HepG2 (cell line): Measurements from ENCODE around the gene GMCL2. TPM values are rescaled to one million over a fixed set of nuclear protein-coding genes. Genes with fewer than 3 reads are reported as not detected.

Experiments
- AGO2 ChIP-seq: fragments of 200-400 bp; formaldehyde crosslinking; optimal IDR thresholded peaks from 2 replicates; pipeline ENCODE3; 2017; ENCODE audit warnings: mild to moderate bottlenecking, low read depth, low read length, moderate library complexity
- DMAP1 ChIP-seq: IDR thresholded peaks from 2 replicates; pipeline ENCODE4 v1.6.1; 2016
- HDAC2 ChIP-seq: sonication (generic); formaldehyde crosslinking; IDR thresholded peaks from 2 replicates; pipeline ENCODE4 v1.4.0; 2020; ENCODE audit warnings: missing genetic modification reagents
- HINFP ChIP-seq: sonication (generic); formaldehyde crosslinking; IDR thresholded peaks from 2 replicates; pipeline ENCODE4 v1.4.0; 2020; ENCODE audit warnings: low read depth, mild to moderate bottlenecking, missing genetic modification reagents
- HMGXB4 ChIP-seq, 2 experiments: sonication (generic) in 1 of 2; formaldehyde crosslinking in 1 of 2; IDR thresholded peaks; 2 replicates each; pipeline versions ENCODE4 v1.4.0 to v1.6.1; 2018 to 2020; ENCODE audit warnings: missing genetic modification reagents in 2 of 2, borderline replicate concordance in 1 of 2, low read depth in 1 of 2, mild to moderate bottlenecking in 1 of 2, missing biosample characterization in 1 of 2
- MEIS2 ChIP-seq: sonication (generic); formaldehyde crosslinking; IDR thresholded peaks from 2 replicates; pipeline ENCODE4 v1.9.0; 2021; ENCODE audit warnings: mild to moderate bottlenecking, missing genetic modification reagents
- NR0B2 ChIP-seq: sonication (generic); formaldehyde crosslinking; IDR thresholded peaks from 2 replicates; pipeline ENCODE4 v1.4.0; 2020; ENCODE audit warnings: mild to moderate bottlenecking, missing genetic modification reagents
- PATZ1 ChIP-seq: sonication (generic); formaldehyde crosslinking; IDR thresholded peaks from 2 replicates; pipeline ENCODE4 v1.4.0; 2020; ENCODE audit warnings: missing genetic modification reagents
- PBX3 ChIP-seq: sonication (generic); formaldehyde crosslinking; IDR thresholded peaks from 2 replicates; pipeline ENCODE4 v1.8.1; 2023; ENCODE audit warnings: missing genetic modification reagents, inconsistent platforms, borderline replicate concordance
- PTBP1 ChIP-seq: fragments of 200-400 bp; formaldehyde crosslinking; IDR thresholded peaks from 2 replicates; pipeline ENCODE4 v1.6.1; 2018; ENCODE audit warnings: low read length, low read depth; ENCODE audit not compliant: poor library complexity, severe bottlenecking
- REL ChIP-seq: sonication (generic); formaldehyde crosslinking; conservative IDR thresholded peaks from 2 replicates; pipeline ENCODE4 v1.8.0; 2022; ENCODE audit warnings: mild to moderate bottlenecking, missing genetic modification reagents, moderate library complexity
- SOX6 ChIP-seq, 2 experiments: fragments of 450-650 bp in 1 of 2; sonication (generic) in 1 of 2; formaldehyde crosslinking in 1 of 2; IDR thresholded peaks; 2 replicates each; pipeline versions ENCODE4 v1.4.0 to v1.6.1; 2017 to 2020; ENCODE audit warnings: antibody characterized with exemption in 1 of 2, mild to moderate bottlenecking in 1 of 2, missing genetic modification reagents in 1 of 2
- TFDP2 ChIP-seq: sonication (generic); formaldehyde crosslinking; IDR thresholded peaks from 2 replicates; pipeline ENCODE4 v1.4.0; 2020; ENCODE audit warnings: missing genetic modification reagents
- ZNF12 ChIP-seq: sonication (generic); formaldehyde crosslinking; IDR thresholded peaks from 2 replicates; pipeline ENCODE4 v1.5.0; 2020; ENCODE audit warnings: missing genetic modification reagents
- ZNF17 ChIP-seq: sonication (generic); formaldehyde crosslinking; IDR thresholded peaks from 2 replicates; pipeline ENCODE4 v1.5.0; 2020; ENCODE audit warnings: mild to moderate bottlenecking, missing genetic modification reagents
- ZNF329 ChIP-seq: sonication (generic); formaldehyde crosslinking; IDR thresholded peaks from 2 replicates; pipeline ENCODE4 v1.9.0; 2021; ENCODE audit warnings: low read depth, mild to moderate bottlenecking, missing genetic modification reagents
- ZNF543 ChIP-seq: sonication (generic); formaldehyde crosslinking; IDR thresholded peaks from 2 replicates; pipeline ENCODE4 v1.4.0; 2020; ENCODE audit warnings: mild to moderate bottlenecking, missing genetic modification reagents
- ZSCAN25 ChIP-seq: sonication (generic); formaldehyde crosslinking; IDR thresholded peaks from 2 replicates; pipeline ENCODE4 v1.8.0; 2022; ENCODE audit warnings: mild to moderate bottlenecking, missing genetic modification reagents
- polyA plus RNA-seq, 8 experiments: library from polyadenylated mRNA; depleted of rRNA in 3 of 8; stranded (reverse) in 7 of 8; unstranded in 1 of 8; fragments of >200 nt; fragmentation: Illumina TruSeq in 4 of 8; extraction: Trizol in 4 of 8; gene quantifications; 2 replicates each; pipeline versions ENCODE4 v1.2.1 to v1.2.3, GENCODE V29; 2011 to 2016; ENCODE audit warnings: low read depth in 4 of 8, missing spikeins in 1 of 8, mixed read lengths in 1 of 8; ENCODE audit not compliant: insufficient read depth in 1 of 8
- total RNA-seq, 5 experiments: library from RNA; depleted of rRNA; stranded (reverse); fragments of >200 nt; fragmentation: Illumina TruSeq; extraction: Trizol; gene quantifications; 2 replicates each; pipeline ENCODE4 v1.2.3, GENCODE V29; 2016; ENCODE audit warnings: low read depth in 1 of 5

GMCL2 gene
- total and polyA plus RNA-seq, 2 of the 13 experiments (the other 11 are each of a cell fraction or from before 2014, with no cell fraction given) = 0.03 TPM; not detected in 1

GRCh38 chr5:178232124-178232919 lies 45.2 kb upstream of the GMCL2 start, which contains the start of gene PHYKPL (continued):
- TF ChIP-seq PTBP1 (peak; percentile 57), HINFP (CRISPR knock-in tag) (peak; percentile 19; the same call in 1 of the 2 replicates), SOX6 (IDR thresholded peaks at IDR 0.05) (no peak), SOX6 (CRISPR knock-in tag; IDR thresholded peaks at IDR 0.05) (0 out of 2 replicates have a peak, but pooled peaks have one; percentile 22), ZNF17 (CRISPR knock-in tag) (0 out of 2 replicates have a peak, but pooled peaks have one; percentile 55), PATZ1 (peak; percentile 33; the same call in 1 of the 2 replicates), DMAP1 (peak; percentile 42; the same call in 1 of the 2 replicates), HDAC2 (CRISPR knock-in tag) (0 out of 2 replicates have a peak, but pooled peaks have one; percentile 20), ZNF543 (CRISPR knock-in tag) (peak; percentile 71; the same call in 1 of the 2 replicates), AGO2 (peak; percentile 64), ZSCAN25 (CRISPR knock-in tag) (no peak), HMGXB4 (CRISPR knock-in tag; IDR thresholded peaks at IDR 0.05; ENCODE audit: borderline replicate concordance in 1 of 2, low read depth in 1 of 2) (peak; percentile 30 to 46; a peak in 2 of 4 replicates), MEIS2 (CRISPR knock-in tag) (0 out of 2 replicates have a peak, but pooled peaks have one; percentile 30), ZNF329 (CRISPR knock-in tag) (0 out of 2 replicates have a peak, but pooled peaks have one; percentile 34), REL (CRISPR knock-in tag) (peak; percentile 77), ZNF12 (CRISPR knock-in tag) (peak; percentile 32; the same call in 1 of the 2 replicates), NR0B2 (CRISPR knock-in tag) (peak; percentile 71; the same call in 1 of the 2 replicates), PBX3 (CRISPR knock-in tag) (no peak), TFDP2 (peak; percentile 29)
